Lower leg skin (tissue), 4 donors: ENCODE data around the gene SULT2A1. TPM values are rescaled to one million over a fixed set of nuclear protein-coding genes. Genes with fewer than 3 reads are reported as not detected.
"Not testable (repeated sequence)": the region's sequence is repeated elsewhere in the genome, so short reads cannot be mapped to it uniquely, and the experiment has no call there.

Source experiments
- DNase-seq, 2 donors: peaks; one replicate each; pipeline ENCODE4 v3.0.0-alpha.2; 2019; ENCODE audit warnings: low spot score in 2 of 2
- H3K4me3 ChIP-seq: fragments of 200-600 bp; sonication (generic); 2 replicates; pipeline ENCODE4 v1.5.1; 2017; ENCODE audit warnings: mild to moderate bottlenecking, low read depth; ENCODE audit not compliant: poor library complexity, severe bottlenecking
- POLR2A ChIP-seq, 2 donors: fragments of 450-650 bp; IDR thresholded peaks; one replicate each; pipeline ENCODE4 v1.6.1; 2016 to 2017; ENCODE audit warnings: antibody characterized with exemption in 2 of 2, mild to moderate bottlenecking in 1 of 2, moderate library complexity in 1 of 2
- WGBS, 2 donors: methylation state at CpG; one replicate each; pipeline ENCODE4 v1.1.5; 2018; 5-methylcytosine and 5-hydroxymethylcytosine counted together
- intact Hi-C: fragments of 100-400 bp; cut with DNase I; formaldehyde crosslinking; loops from one replicate; pipeline ENCODE4 v1.15.0; 2023; ENCODE audit warnings: low total_unique reads
- total RNA-seq, 4 donors: library from RNA; depleted of rRNA; stranded (reverse); fragments of >200 nt; gene quantifications; one replicate each; pipeline ENCODE4 v1.1.0, GENCODE V29; 2016
- TF ChIP-seq, protein P1 (sequence below), 3 donors: fragments of 450-650 bp; IDR thresholded peaks; one replicate each; pipeline ENCODE4 v1.5.1; 2016; ENCODE audit warnings: antibody characterized with exemption in 3 of 3, mild to moderate bottlenecking in 3 of 3, moderate library complexity in 2 of 3

Gene SULT2A1
- total RNA-seq, 4 donors from 2014 or later, result not detected

DNA sequence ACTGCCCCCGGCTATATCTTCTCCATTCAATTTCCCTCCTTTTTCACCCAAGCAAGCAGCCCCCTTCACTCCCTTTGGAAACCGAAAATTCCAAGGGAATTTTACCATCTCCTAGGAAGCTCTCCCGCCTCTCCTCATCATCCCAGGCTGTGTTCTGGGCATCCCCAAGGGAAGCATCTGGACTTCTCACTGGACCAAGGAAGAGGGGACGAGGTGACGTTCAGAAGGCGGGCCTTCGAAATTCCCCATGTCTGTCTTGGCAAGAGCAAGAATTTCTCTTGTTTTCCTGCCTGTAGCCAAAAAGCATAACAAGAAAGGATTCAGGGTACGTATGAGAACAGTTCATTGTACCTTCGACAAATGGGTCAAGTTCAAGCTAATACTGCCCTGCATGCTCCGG, 20.9 kb downstream of the SULT2A1 start:
- intact Hi-C loops, result no loop called here
- H3K4me3 ChIP-seq, result no peak overlapping the region
- no peak for TF ChIP-seq POLR2A (IDR thresholded peaks at IDR 0.05)
- TF ChIP-seq, protein P1, sequence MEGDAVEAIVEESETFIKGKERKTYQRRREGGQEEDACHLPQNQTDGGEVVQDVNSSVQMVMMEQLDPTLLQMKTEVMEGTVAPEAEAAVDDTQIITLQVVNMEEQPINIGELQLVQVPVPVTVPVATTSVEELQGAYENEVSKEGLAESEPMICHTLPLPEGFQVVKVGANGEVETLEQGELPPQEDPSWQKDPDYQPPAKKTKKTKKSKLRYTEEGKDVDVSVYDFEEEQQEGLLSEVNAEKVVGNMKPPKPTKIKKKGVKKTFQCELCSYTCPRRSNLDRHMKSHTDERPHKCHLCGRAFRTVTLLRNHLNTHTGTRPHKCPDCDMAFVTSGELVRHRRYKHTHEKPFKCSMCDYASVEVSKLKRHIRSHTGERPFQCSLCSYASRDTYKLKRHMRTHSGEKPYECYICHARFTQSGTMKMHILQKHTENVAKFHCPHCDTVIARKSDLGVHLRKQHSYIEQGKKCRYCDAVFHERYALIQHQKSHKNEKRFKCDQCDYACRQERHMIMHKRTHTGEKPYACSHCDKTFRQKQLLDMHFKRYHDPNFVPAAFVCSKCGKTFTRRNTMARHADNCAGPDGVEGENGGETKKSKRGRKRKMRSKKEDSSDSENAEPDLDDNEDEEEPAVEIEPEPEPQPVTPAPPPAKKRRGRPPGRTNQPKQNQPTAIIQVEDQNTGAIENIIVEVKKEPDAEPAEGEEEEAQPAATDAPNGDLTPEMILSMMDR (IDR thresholded peaks at IDR 0.05), result no peak
- no peak for DNase-seq
- WGBS, 2 donors, result 55 to 62% methylated on average over 10 of the region's 10 CpGs

GRCh38 chr19:47863514-47863936, 22.6 kb downstream of the SULT2A1 start:
- no peak overlapping the region for H3K4me3 ChIP-seq
- intact Hi-C loops, result no loop called here
- TF ChIP-seq POLR2A (IDR thresholded peaks at IDR 0.05), result no peak
- TF ChIP-seq, protein P1 (IDR thresholded peaks at IDR 0.05), result no peak
- 20 to 23% methylated on average over 14 of the region's 14 CpGs for WGBS, 2 donors
- DNase-seq, result peak; percentile 62 to 96

DNA sequence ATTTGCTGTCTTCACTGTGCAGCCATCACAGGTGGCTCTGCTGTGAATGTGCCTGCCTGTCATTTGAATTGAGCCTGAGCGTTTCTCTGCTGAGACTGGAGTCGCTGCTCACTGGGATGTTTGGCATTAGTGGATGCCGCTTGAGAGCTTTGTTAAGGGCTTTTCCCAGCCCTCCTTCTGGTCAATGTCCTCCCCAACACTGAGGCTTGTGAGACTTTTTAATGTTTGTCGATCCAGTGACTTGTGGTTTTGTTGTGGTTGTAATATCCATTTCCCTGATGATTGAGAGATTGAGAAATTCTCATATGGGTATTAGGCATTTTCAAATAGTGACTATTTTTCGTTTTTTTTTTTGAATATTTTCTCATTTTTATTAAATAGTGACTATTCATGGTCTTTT, 24.5 kb downstream of the SULT2A1 start:
- DNase-seq, result no peak

GRCh38 chr19:47860602-47861297, 25.4 kb downstream of the SULT2A1 start:
- intact Hi-C loops, result no loop called here
- TF ChIP-seq, protein P1 (IDR thresholded peaks at IDR 0.05), result no peak
- TF ChIP-seq POLR2A (IDR thresholded peaks at IDR 0.05), result no peak
- no peak for DNase-seq
- no peak overlapping the region for H3K4me3 ChIP-seq
- WGBS, 2 donors, result 47 to 71% methylated on average over 10 to 30 of the region's 34 CpGs

More for the DNA sequence above, 24.5 kb downstream of the SULT2A1 start:
- 93 to 96% methylated on average over 5 of the region's 5 CpGs for WGBS, 2 donors
- H3K4me3 ChIP-seq, result no peak overlapping the region
- TF ChIP-seq, protein P1 (IDR thresholded peaks at IDR 0.05), result no peak
- no peak for TF ChIP-seq POLR2A (IDR thresholded peaks at IDR 0.05)
- intact Hi-C loops, result no loop called here

DNA sequence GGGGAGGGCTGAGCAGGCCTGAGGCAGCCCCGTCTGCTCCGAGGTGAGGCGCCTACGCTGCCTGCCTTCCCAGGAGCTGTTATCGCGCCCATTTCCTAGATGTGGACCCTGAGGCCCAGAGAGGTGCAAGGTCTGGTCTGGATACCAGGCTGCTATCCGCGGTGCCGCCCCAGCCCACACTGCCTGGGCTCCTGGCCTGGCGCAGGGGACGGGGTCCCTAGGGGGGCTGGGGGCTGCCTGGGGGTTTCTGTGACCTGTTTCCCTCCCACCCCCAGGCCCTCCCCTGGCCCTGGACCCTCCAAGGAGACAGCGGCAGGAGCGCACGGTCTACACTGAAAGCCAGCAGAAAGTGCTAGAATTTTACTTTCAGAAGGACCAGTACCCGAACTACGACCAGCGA, 26.3 kb downstream of the SULT2A1 start:
- DNase-seq, H3K4me3 ChIP-seq, intact Hi-C loops: not testable (repeated sequence)
- 84% methylated on average over 5 of the region's 17 CpGs; no CpG with 5 or more reads in 1 of the 2 donors for whole genome bisulfite sequencing, 2 donors

GRCh38 chr19:47858646-47859285, 27.3 kb downstream of the SULT2A1 start, which contains the start of gene TPRX2:
Gene TPRX2, plus strand, starts transcription at chr19:47859235. Its CDS starts 12 bp downstream, at chr19:47859247.
- intact Hi-C loops, H3K4me3 ChIP-seq, DNase-seq: not testable (repeated sequence)
- WGBS, 2 donors, result 74 to 88% methylated on average over 8 to 9 of the region's 9 CpGs

DNA sequence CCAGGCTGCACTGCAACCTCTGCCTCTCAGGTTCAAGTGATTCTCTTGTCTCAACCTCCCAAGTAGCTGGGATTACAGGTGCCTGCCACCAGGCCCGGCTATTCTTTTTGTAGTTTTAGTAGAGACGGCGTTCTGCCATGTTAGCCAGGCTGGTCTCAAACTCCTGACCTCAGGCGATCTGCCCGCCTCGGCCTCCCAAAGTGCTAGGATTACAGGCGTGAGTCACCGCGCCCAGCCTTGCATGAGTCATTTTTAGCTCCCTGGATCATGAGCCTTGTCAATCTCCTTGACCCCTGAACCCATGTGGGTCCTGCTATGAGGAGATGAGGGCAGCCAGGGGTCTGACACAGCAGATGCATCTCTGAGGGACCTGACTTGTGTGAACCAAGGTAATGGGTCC, 27.9 kb downstream of the SULT2A1 start:
- H3K4me3 ChIP-seq, intact Hi-C loops, DNase-seq: not testable (repeated sequence)
- WGBS, 2 donors, result 70 to 83% methylated on average over 9 of the region's 9 CpGs
